HepG2 (cell line): Measurements from ENCODE around the gene CPSF7. TPM values are rescaled to one million over a fixed set of nuclear protein-coding genes. Genes with fewer than 3 reads are reported as not detected.

ENCODE experiments used
- CBFB ChIP-seq: sonication (generic); formaldehyde crosslinking; IDR thresholded peaks from 2 replicates; pipeline ENCODE4 v1.4.0; 2020; ENCODE audit warnings: missing genetic modification reagents
- CHCHD3 ChIP-seq: sonication (generic); formaldehyde crosslinking; IDR thresholded peaks from 2 replicates; pipeline ENCODE4 v1.8.0; 2022; ENCODE audit warnings: mild to moderate bottlenecking, missing genetic modification reagents, moderate library complexity
- JUND ChIP-seq: sonication (generic); formaldehyde crosslinking; IDR thresholded peaks from 2 replicates; pipeline ENCODE4 v1.8.0; 2022; ENCODE audit warnings: mild to moderate bottlenecking, missing genetic modification reagents
- REL ChIP-seq: sonication (generic); formaldehyde crosslinking; conservative IDR thresholded peaks from 2 replicates; pipeline ENCODE4 v1.8.0; 2022; ENCODE audit warnings: mild to moderate bottlenecking, missing genetic modification reagents, moderate library complexity
- REPIN1 ChIP-seq: sonication (generic); formaldehyde crosslinking; IDR thresholded peaks from 2 replicates; pipeline ENCODE4 v1.8.0; 2022; ENCODE audit warnings: missing genetic modification reagents, low read depth, mild to moderate bottlenecking, borderline replicate concordance
- SPEN ChIP-seq: sonication (generic); formaldehyde crosslinking; IDR thresholded peaks from 2 replicates; pipeline ENCODE4 v1.5.1; 2020; ENCODE audit warnings: low read depth, mild to moderate bottlenecking, missing genetic modification reagents
- SRY ChIP-seq: sonication (generic); formaldehyde crosslinking; IDR thresholded peaks from 2 replicates; pipeline ENCODE4 v1.8.0; 2022; ENCODE audit warnings: mild to moderate bottlenecking, missing genetic modification reagents
- YY1 ChIP-seq: IDR thresholded peaks from 2 replicates; pipeline ENCODE4 v1.6.1; 2011; ENCODE audit warnings: low read length, low read depth, moderate library complexity, mild to moderate bottlenecking; ENCODE audit not compliant: insufficient read depth, insufficient replicate concordance
- ZMYM2 ChIP-seq: sonication (generic); formaldehyde crosslinking; IDR thresholded peaks from 2 replicates; pipeline ENCODE4 v1.8.0; 2022; ENCODE audit warnings: mild to moderate bottlenecking, missing genetic modification reagents
- ZNF543 ChIP-seq: sonication (generic); formaldehyde crosslinking; IDR thresholded peaks from 2 replicates; pipeline ENCODE4 v1.4.0; 2020; ENCODE audit warnings: mild to moderate bottlenecking, missing genetic modification reagents
- polyA plus RNA-seq, 8 experiments: library from polyadenylated mRNA; depleted of rRNA in 3 of 8; stranded (reverse) in 7 of 8; unstranded in 1 of 8; fragments of >200 nt; fragmentation: Illumina TruSeq in 4 of 8; extraction: Trizol in 4 of 8; gene quantifications; 2 replicates each; pipeline versions ENCODE4 v1.2.1 to v1.2.3, GENCODE V29; 2011 to 2016; ENCODE audit warnings: low read depth in 4 of 8, missing spikeins in 1 of 8, mixed read lengths in 1 of 8; ENCODE audit not compliant: insufficient read depth in 1 of 8
- total RNA-seq, 5 experiments: library from RNA; depleted of rRNA; stranded (reverse); fragments of >200 nt; fragmentation: Illumina TruSeq; extraction: Trizol; gene quantifications; 2 replicates each; pipeline ENCODE4 v1.2.3, GENCODE V29; 2016; ENCODE audit warnings: low read depth in 1 of 5
- TF ChIP-seq, protein P1 (sequence below): sonication (generic); IDR thresholded peaks from 2 replicates; pipeline ENCODE4 v1.6.1; 2016; ENCODE audit warnings: low read depth, borderline replicate concordance
- TF ChIP-seq, protein P2 (sequence below): sonication (generic); formaldehyde crosslinking; IDR thresholded peaks from 2 replicates; pipeline ENCODE4 v1.8.1; 2022; ENCODE audit warnings: mild to moderate bottlenecking, missing genetic modification reagents
- TF ChIP-seq, protein P3 (sequence below): sonication (generic); formaldehyde crosslinking; IDR thresholded peaks from 2 replicates; pipeline ENCODE4 v1.8.1; 2023; ENCODE audit warnings: mild to moderate bottlenecking, missing genetic modification reagents
- TF ChIP-seq, protein P4 (sequence below): sonication (generic); formaldehyde crosslinking; IDR thresholded peaks from 2 replicates; pipeline ENCODE4 v1.4.0; 2020; ENCODE audit warnings: missing genetic modification reagents
- TF ChIP-seq, protein P5 (sequence below): sonication (generic); formaldehyde crosslinking; IDR thresholded peaks from 2 replicates; pipeline ENCODE4 v1.9.0; 2021; ENCODE audit warnings: missing genetic modification reagents, mild to moderate bottlenecking, borderline replicate concordance
- TF ChIP-seq, protein P6 (sequence below): sonication (generic); formaldehyde crosslinking; IDR thresholded peaks from 2 replicates; pipeline ENCODE4 v1.4.0; 2020; ENCODE audit warnings: missing genetic modification reagents, low read depth, mild to moderate bottlenecking, borderline replicate concordance

Gene CPSF7
- total and polyA plus RNA-seq, 2 of the 13 experiments (the other 11 are each of a cell fraction or from before 2014, with no cell fraction given), result 34.1 to 36.8 TPM

DNA sequence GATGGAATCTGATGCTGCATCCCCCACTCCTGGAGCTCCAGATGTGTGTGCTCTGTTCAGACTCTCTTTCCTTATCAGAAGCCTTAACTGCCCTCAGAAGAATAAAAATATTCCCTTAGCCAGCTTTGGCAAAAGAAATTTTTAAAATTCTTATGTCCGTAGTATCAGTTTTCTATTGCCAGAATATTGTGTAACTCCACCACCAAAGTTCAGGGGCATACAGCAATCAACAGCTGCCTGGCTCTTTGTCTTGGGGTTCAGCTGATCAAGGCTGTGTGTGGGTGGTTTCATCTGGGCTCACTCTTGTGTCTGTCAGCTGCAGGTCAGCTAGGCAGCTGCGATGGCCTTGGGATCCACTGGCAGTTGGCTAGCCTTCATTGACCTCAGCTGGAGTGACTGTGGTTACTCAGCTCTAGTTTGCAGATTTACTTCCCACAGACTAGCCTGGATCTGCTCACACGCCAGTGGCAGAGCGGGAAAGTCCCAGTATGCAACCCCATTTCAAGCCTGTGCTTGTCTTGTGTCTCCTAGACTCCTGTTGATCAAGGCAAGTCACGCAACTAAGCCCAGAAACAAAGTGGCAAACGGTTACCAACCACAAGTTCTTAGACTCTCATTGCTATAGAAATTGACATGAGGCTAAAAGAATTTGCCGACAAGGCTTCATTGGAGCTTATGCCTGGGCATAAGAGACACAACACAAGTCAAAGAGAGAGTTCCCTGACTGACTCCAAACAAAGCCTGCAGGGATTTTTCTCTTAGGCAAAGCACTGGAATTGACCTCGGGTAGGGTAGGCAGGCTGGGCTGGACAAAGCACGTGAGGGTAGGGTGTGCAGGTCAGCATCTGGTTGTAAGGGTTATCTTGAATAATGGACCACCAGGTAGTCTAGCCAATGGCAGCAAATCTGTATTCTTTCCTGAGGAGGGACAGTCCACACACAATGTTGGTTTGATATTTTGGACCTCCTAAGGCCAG lies 60.1 kb downstream of the CPSF7 start (continued):
- TF ChIP-seq SPEN (CRISPR knock-in tag) (no peak; the same call in 1 of the 2 replicates), REL (CRISPR knock-in tag) (no peak), JUND (CRISPR knock-in tag) (no peak), REPIN1 (peak; percentile 76), CHCHD3 (CRISPR knock-in tag) (no peak), ZNF543 (CRISPR knock-in tag) (no peak), YY1 (peak; percentile 29), ZMYM2 (CRISPR knock-in tag) (no peak; the same call in 1 of the 2 replicates), SRY (CRISPR knock-in tag) (no peak), CBFB (CRISPR knock-in tag) (peak; percentile 45; the same call in 1 of the 2 replicates)
- TF ChIP-seq, protein P1, sequence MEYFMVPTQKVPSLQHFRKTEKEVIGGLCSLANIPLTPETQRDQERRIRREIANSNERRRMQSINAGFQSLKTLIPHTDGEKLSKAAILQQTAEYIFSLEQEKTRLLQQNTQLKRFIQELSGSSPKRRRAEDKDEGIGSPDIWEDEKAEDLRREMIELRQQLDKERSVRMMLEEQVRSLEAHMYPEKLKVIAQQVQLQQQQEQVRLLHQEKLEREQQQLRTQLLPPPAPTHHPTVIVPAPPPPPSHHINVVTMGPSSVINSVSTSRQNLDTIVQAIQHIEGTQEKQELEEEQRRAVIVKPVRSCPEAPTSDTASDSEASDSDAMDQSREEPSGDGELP, result peak; percentile 98
- TF ChIP-seq, protein P2, sequence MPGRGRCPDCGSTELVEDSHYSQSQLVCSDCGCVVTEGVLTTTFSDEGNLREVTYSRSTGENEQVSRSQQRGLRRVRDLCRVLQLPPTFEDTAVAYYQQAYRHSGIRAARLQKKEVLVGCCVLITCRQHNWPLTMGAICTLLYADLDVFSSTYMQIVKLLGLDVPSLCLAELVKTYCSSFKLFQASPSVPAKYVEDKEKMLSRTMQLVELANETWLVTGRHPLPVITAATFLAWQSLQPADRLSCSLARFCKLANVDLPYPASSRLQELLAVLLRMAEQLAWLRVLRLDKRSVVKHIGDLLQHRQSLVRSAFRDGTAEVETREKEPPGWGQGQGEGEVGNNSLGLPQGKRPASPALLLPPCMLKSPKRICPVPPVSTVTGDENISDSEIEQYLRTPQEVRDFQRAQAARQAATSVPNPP, result peak; percentile 58; the same call in 1 of the 2 replicates
- TF ChIP-seq, protein P3, sequence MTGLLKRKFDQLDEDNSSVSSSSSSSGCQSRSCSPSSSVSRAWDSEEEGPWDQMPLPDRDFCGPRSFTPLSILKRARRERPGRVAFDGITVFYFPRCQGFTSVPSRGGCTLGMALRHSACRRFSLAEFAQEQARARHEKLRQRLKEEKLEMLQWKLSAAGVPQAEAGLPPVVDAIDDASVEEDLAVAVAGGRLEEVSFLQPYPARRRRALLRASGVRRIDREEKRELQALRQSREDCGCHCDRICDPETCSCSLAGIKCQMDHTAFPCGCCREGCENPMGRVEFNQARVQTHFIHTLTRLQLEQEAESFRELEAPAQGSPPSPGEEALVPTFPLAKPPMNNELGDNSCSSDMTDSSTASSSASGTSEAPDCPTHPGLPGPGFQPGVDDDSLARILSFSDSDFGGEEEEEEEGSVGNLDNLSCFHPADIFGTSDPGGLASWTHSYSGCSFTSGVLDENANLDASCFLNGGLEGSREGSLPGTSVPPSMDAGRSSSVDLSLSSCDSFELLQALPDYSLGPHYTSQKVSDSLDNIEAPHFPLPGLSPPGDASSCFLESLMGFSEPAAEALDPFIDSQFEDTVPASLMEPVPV (CRISPR knock-in tag), result no peak
- TF ChIP-seq, protein P4, sequence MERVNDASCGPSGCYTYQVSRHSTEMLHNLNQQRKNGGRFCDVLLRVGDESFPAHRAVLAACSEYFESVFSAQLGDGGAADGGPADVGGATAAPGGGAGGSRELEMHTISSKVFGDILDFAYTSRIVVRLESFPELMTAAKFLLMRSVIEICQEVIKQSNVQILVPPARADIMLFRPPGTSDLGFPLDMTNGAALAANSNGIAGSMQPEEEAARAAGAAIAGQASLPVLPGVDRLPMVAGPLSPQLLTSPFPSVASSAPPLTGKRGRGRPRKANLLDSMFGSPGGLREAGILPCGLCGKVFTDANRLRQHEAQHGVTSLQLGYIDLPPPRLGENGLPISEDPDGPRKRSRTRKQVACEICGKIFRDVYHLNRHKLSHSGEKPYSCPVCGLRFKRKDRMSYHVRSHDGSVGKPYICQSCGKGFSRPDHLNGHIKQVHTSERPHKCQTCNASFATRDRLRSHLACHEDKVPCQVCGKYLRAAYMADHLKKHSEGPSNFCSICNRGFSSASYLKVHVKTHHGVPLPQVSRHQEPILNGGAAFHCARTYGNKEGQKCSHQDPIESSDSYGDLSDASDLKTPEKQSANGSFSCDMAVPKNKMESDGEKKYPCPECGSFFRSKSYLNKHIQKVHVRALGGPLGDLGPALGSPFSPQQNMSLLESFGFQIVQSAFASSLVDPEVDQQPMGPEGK, result peak; percentile 10; the same call in 1 of the 2 replicates
- TF ChIP-seq, protein P5, sequence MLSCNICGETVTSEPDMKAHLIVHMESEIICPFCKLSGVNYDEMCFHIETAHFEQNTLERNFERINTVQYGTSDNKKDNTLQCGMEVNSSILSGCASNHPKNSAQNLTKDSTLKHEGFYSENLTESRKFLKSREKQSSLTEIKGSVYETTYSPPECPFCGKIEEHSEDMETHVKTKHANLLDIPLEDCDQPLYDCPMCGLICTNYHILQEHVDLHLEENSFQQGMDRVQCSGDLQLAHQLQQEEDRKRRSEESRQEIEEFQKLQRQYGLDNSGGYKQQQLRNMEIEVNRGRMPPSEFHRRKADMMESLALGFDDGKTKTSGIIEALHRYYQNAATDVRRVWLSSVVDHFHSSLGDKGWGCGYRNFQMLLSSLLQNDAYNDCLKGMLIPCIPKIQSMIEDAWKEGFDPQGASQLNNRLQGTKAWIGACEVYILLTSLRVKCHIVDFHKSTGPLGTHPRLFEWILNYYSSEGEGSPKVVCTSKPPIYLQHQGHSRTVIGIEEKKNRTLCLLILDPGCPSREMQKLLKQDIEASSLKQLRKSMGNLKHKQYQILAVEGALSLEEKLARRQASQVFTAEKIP (CRISPR knock-in tag), result no peak
- TF ChIP-seq, protein P6, sequence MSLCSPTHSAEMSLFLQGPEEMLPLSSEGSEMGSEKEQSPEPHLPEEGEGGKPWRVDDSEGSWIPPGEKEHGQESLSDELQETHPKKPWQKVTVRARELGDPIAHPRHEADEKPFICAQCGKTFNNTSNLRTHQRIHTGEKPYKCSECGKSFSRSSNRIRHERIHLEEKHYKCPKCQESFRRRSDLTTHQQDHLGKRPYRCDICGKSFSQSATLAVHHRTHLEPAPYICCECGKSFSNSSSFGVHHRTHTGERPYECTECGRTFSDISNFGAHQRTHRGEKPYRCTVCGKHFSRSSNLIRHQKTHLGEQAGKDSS, result no peak
